B cell (primary cell): ENCODE results near the gene ARRB1. TPM values are rescaled to one million over a fixed set of nuclear protein-coding genes. Genes with fewer than 3 reads are reported as not detected.
"Not testable (repeated sequence)": the region's sequence is repeated elsewhere in the genome, so short reads cannot be mapped to it uniquely, and the experiment has no call there.

ENCODE experiments used
- ATAC-seq: fragments of 200-7000 bp; cut with Tn5 transposase; one replicate; pipeline ENCODE4 v1.10.0; 2021; ENCODE audit warnings: low read depth, mild to moderate bottlenecking, moderate number of reproducible peaks, moderate library complexity
- CTCF ChIA-PET: fragments of 350-600 bp; sonication (Branson Sonifier 250); formaldehyde crosslinking; loops from one replicate; lab custom pipeline; 2021; ENCODE audit warnings: antibody characterized with exemption, inconsistent platforms; lab: Charles Lee
- POLR2A ChIA-PET: fragments of 350-600 bp; sonication (Branson Sonifier 250); formaldehyde crosslinking; loops from one replicate; lab custom pipeline; 2021; ENCODE audit warnings: antibody characterized with exemption; lab: Charles Lee
- DNase-seq: peaks from one replicate; pipeline ENCODE4 v3.0.0; 2013
- H2AFZ ChIP-seq: 2 replicates; pipeline ENCODE4 v1.6.1; 2012; ENCODE audit warnings: mild to moderate bottlenecking, low read depth, low read length; ENCODE audit not compliant: insufficient read depth, poor library complexity, severe bottlenecking
- H3K27ac ChIP-seq, 2 donors: 1 replicate in 1 of 2; 2 replicates in 1 of 2; pipeline ENCODE4 v1.5.1; 2012 to 2013; ENCODE audit warnings: low read length in 2 of 2, mild to moderate bottlenecking in 2 of 2, moderate library complexity in 1 of 2
- H3K27me3 ChIP-seq, 4 experiments: fragments of 200-600 bp in 1 of 4; sonication (generic) in 1 of 4; replicated peaks in 1 of 4; 1 replicate in 2 of 4; 2 replicates in 2 of 4; pipeline versions ENCODE4 v1.6.1 to v1.7.0; 2013 to 2016; ENCODE audit warnings: low read length in 3 of 4, mild to moderate bottlenecking in 2 of 4, mixed read lengths in 1 of 4, moderate library complexity in 1 of 4; ENCODE audit not compliant: insufficient read depth in 4 of 4, control insufficient read depth in 3 of 4; ENCODE audit errors: control extremely low read depth in 1 of 4
- H3K36me3 ChIP-seq, 2 experiments: replicated peaks in 1 of 2; 1 replicate in 1 of 2; 2 replicates in 1 of 2; pipeline versions ENCODE4 v1.6.1 to v1.7.1; 2013; ENCODE audit warnings: low read length in 1 of 2; ENCODE audit not compliant: insufficient read depth in 2 of 2, control insufficient read depth in 1 of 2; ENCODE audit errors: control extremely low read depth in 1 of 2, extremely low read depth in 1 of 2
- H3K4me1 ChIP-seq, 2 donors: fragments of 200-600 bp in 1 of 2; sonication (generic) in 1 of 2; 1 replicate in 1 of 2; 2 replicates in 1 of 2; pipeline versions ENCODE4 v1.5.1 to v1.6.1; 2013 to 2017; ENCODE audit warnings: low read length in 2 of 2; ENCODE audit not compliant: control insufficient read depth in 2 of 2, insufficient read depth in 2 of 2
- H3K4me2 ChIP-seq: replicated peaks from 2 replicates; pipeline ENCODE3; 2012; ENCODE audit warnings: mild to moderate bottlenecking, low read depth, low read length; ENCODE audit not compliant: poor library complexity, severe bottlenecking
- H3K4me3 ChIP-seq, 5 experiments: fragments of 200-600 bp in 1 of 5; sonication (generic) in 1 of 5; 1 replicate in 3 of 5; 2 replicates in 2 of 5; pipeline versions ENCODE4 v1.5.1 to v1.7.0; 2011 to 2016; ENCODE audit warnings: low read length in 4 of 5, mild to moderate bottlenecking in 4 of 5, low read depth in 2 of 5, control low read depth in 1 of 5, moderate library complexity in 1 of 5; ENCODE audit not compliant: insufficient read depth in 1 of 5; ENCODE audit errors: control extremely low read depth in 1 of 5, extremely low read depth in 1 of 5
- H3K79me2 ChIP-seq: fragments of 200-600 bp; sonication (generic); one replicate; pipeline ENCODE4 v1.6.0; 2016; ENCODE audit warnings: low read length; ENCODE audit not compliant: control insufficient read depth, insufficient read depth
- H3K9ac ChIP-seq: fragments of 200-600 bp; sonication (generic); 2 replicates; pipeline ENCODE4 v1.6.1; 2017; ENCODE audit warnings: mild to moderate bottlenecking, low read length, moderate library complexity
- H3K9me3 ChIP-seq, 3 donors: one replicate each; pipeline versions ENCODE4 v1.6.1 to v1.7.1; 2013; ENCODE audit warnings: low read length in 2 of 3; ENCODE audit not compliant: control insufficient read depth in 2 of 3, insufficient read depth in 1 of 3; ENCODE audit errors: control extremely low read depth in 1 of 3
- H4K20me1 ChIP-seq: 2 replicates; pipeline ENCODE4 v1.6.0; 2012; ENCODE audit warnings: mild to moderate bottlenecking, low read length; ENCODE audit not compliant: insufficient read depth, control insufficient read depth, poor library complexity, severe bottlenecking
- H3K27ac Mint-ChIP-seq: one replicate; pipeline ENCODE4 v1.8.0; 2021; ENCODE audit warnings: mixed read lengths
- H3K27me3 Mint-ChIP-seq: one replicate; pipeline ENCODE4 v1.8.0; 2021; ENCODE audit warnings: mixed read lengths
- H3K4me1 Mint-ChIP-seq: one replicate; pipeline ENCODE4 v1.8.0; 2021; ENCODE audit warnings: mixed read lengths
- H3K4me3 Mint-ChIP-seq: one replicate; pipeline ENCODE4 v1.8.0; 2021; ENCODE audit warnings: mixed read lengths
- H3K9me3 Mint-ChIP-seq: one replicate; pipeline ENCODE4 v1.8.0; 2022; ENCODE audit warnings: mixed read lengths; ENCODE audit not compliant: insufficient read depth
- EZH2 ChIP-seq: IDR thresholded peaks from 2 replicates; pipeline ENCODE4 v1.6.1; 2012; ENCODE audit warnings: borderline replicate concordance, low read depth, mild to moderate bottlenecking, moderate library complexity, low read length; ENCODE audit not compliant: insufficient read depth, poor library complexity, severe bottlenecking
- WGBS: methylation state at CpG from one replicate; pipeline ENCODE4 v1.1.5; 2013; ENCODE audit warnings: missing lambda C conversion rate; ENCODE audit not compliant: insufficient coverage; 5-methylcytosine and 5-hydroxymethylcytosine counted together
- intact Hi-C: fragments of 100-400 bp; cut with micrococcal nuclease; formaldehyde crosslinking; loops from one replicate; pipeline ENCODE4 v1.10.0; 2022
- polyA plus RNA-seq: library from polyadenylated mRNA; depleted of rRNA; stranded (reverse); fragments of >200 nt; gene quantifications from 2 replicates; pipeline ENCODE4 v1.2.3, GENCODE V29; 2012
- total RNA-seq, 2 donors: library from RNA; stranded (reverse); fragments of 120-200 nt in 1 of 2; gene quantifications; 1 replicate in 1 of 2; 2 replicates in 1 of 2; pipeline versions ENCODE4 v1.2.3 to v1.2.4, GENCODE V29; 2013 to 2022
- TF ChIP-seq, protein P1 (sequence below): fragments of 200-600 bp; IDR thresholded peaks from one replicate; pipeline ENCODE4 v1.8.0; 2022; ENCODE audit warnings: antibody characterized with exemption, mild to moderate bottlenecking

ARRB1 gene
- total and polyA plus RNA-seq, 2 donors (not counting 1 experiment from before 2014, with no cell fraction given) = 1.0 to 1.9 TPM

DNA sequence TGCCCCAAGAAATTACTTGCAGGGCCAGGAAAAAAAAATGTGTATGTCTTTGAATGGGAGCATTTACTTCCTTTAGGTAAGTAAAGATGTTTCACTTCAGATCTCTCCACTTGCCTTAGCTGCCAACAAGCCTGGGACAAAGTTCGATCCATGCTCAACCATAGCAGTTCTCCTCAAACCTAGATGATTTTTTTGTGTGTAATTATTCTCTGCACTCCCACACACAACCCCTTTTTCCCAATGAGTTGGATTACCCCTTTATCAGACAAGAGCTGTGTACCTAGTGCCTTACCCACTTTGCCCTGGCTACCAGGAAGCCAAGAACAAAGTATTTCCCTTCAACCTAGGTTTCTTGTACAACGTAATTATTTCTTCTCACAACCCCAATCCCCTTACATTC is 75.3 kb downstream of the ARRB1 start:
- intact Hi-C loops = no loop called here
- H3K4me2 ChIP-seq = no peak overlapping the region
- H3K36me3 ChIP-seq = no peaks in the 10 kb centered on the region
- H3K4me3 ChIP-seq = no peak overlapping the region
- H3K27ac ChIP-seq = peak overlapping the region in 1 of 2 donors; percentile 1
- TF ChIP-seq, protein P1, sequence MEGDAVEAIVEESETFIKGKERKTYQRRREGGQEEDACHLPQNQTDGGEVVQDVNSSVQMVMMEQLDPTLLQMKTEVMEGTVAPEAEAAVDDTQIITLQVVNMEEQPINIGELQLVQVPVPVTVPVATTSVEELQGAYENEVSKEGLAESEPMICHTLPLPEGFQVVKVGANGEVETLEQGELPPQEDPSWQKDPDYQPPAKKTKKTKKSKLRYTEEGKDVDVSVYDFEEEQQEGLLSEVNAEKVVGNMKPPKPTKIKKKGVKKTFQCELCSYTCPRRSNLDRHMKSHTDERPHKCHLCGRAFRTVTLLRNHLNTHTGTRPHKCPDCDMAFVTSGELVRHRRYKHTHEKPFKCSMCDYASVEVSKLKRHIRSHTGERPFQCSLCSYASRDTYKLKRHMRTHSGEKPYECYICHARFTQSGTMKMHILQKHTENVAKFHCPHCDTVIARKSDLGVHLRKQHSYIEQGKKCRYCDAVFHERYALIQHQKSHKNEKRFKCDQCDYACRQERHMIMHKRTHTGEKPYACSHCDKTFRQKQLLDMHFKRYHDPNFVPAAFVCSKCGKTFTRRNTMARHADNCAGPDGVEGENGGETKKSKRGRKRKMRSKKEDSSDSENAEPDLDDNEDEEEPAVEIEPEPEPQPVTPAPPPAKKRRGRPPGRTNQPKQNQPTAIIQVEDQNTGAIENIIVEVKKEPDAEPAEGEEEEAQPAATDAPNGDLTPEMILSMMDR = no peak
- TF ChIP-seq EZH2 = no peak
- no peaks in the 10 kb centered on the region for H3K9me3 ChIP-seq
- Mint-ChIP-seq H3K4me1 (peaks cover 21% of the 10 kb centered on the region), H3K27me3 (peaks cover 6% of the 10 kb centered on the region), H3K4me3 (peak overlapping the region; percentile 6), H3K27ac (peak overlapping the region; percentile 66), H3K9me3 (no peaks in the 10 kb centered on the region)
- H2AFZ ChIP-seq = peak overlapping the region; percentile 63
- WGBS = no CpG with 5 or more reads among the region's 2 CpGs
- H3K27me3 ChIP-seq = no peaks in the 10 kb centered on the region
- ATAC-seq = no peak
- POLR2A ChIA-PET = no interaction called here
- peaks cover 16 to 18% of the 10 kb centered on the region in 2 donors for H3K4me1 ChIP-seq
- CTCF ChIA-PET = interaction anchor here (0.7 to 13.0 kb wide), 8 partner anchors 18 to 346 kb away, joined by 3 to 347 read pairs (median 5); partner anchors contain the start of gene RPS3
- peak overlapping the region; percentile 19 for H3K9ac ChIP-seq
- DNase-seq = no peak
- H4K20me1 ChIP-seq = no peaks in the 10 kb centered on the region
- H3K79me2 ChIP-seq = no peaks in the 10 kb centered on the region

DNA sequence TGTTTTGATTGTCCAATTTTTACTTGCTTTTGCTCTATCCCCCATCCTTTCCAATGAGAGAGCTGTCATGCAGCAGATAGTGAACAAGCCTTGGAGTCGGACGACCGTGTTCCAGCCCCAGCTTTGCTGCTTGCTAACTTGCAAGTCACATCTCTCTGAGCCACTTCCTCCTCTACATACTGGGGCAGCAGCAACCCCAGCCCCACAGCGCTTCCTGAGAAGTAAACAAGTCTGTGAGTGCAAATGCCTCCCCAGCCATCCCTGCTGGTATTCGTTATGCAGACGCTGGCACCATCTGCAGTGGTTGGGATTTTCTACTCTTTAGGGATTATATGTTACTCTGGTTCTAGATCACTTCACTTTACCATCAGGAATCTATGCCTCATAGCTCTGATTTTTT is 75.9 kb downstream of the ARRB1 start:
- H3K4me2 ChIP-seq = peak overlapping the region; percentile 69
- POLR2A ChIA-PET = no interaction called here
- CTCF ChIA-PET = interaction anchor here (0.8 to 13.0 kb wide), 8 partner anchors 11 to 133 kb away, joined by 3 to 347 read pairs (median 5); partner anchors contain the start of gene RPS3
- Mint-ChIP-seq H3K27me3 (peaks cover 2% of the 10 kb centered on the region), H3K4me1 (peaks cover 21% of the 10 kb centered on the region), H3K4me3 (peak overlapping the region; percentile 82), H3K9me3 (no peaks in the 10 kb centered on the region), H3K27ac (peak overlapping the region; percentile 93)
- peak overlapping the region; percentile 19 for H3K9ac ChIP-seq
- peak overlapping the region; percentile 63 for H2AFZ ChIP-seq
- peaks cover 16 to 18% of the 10 kb centered on the region in 2 donors for H3K4me1 ChIP-seq
- H3K27ac ChIP-seq = peak overlapping the region in 1 of 2 donors; percentile 1
- 3% methylated on average over 4 of the region's 6 CpGs for WGBS
- H3K36me3 ChIP-seq = no peaks in the 10 kb centered on the region
- peak; percentile 89 for ATAC-seq
- no peak for TF ChIP-seq EZH2
- TF ChIP-seq, protein P1 = no peak
- H3K79me2 ChIP-seq = no peaks in the 10 kb centered on the region
- H3K4me3 ChIP-seq = peak overlapping the region in 4 of 5 experiments; percentile 11 to 27 (median 23)
- no peaks in the 10 kb centered on the region for H4K20me1 ChIP-seq
- no peaks in the 10 kb centered on the region for H3K9me3 ChIP-seq
- peak; percentile 68 for DNase-seq
- H3K27me3 ChIP-seq = no peaks in the 10 kb centered on the region
- intact Hi-C loops = no loop called here

DNA sequence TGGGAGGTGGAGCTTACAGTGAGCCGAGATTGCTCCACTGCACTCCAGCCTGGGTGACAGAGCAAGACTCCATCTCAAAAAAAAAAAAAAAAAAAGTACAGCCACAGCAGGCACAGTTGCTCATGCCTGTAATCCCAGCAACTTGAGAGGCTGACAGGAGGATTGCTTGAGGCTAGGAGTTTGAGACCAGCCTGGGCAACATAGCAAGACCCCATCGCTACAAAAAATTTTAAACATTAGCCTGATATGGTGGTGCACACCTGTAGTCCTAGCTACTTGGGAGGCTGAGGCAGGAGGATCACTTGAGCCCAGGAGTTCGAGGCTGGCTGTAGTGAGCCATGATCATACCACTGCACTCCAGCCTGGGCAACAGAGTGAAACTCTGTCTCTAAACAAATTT is 76.7 kb downstream of the ARRB1 start:
- H3K27ac ChIP-seq, H4K20me1 ChIP-seq, ATAC-seq, H3K27me3 Mint-ChIP-seq, H2AFZ ChIP-seq, H3K27me3 ChIP-seq, intact Hi-C loops, H3K79me2 ChIP-seq, H3K4me3 Mint-ChIP-seq, H3K4me2 ChIP-seq, H3K9me3 ChIP-seq, H3K4me3 ChIP-seq, H3K27ac Mint-ChIP-seq, H3K9ac ChIP-seq, DNase-seq, H3K9me3 Mint-ChIP-seq, H3K36me3 ChIP-seq: not testable (repeated sequence)
- H3K4me1 Mint-ChIP-seq = peaks cover 21% of the 10 kb centered on the region
- no CpG with 5 or more reads among the region's 3 CpGs for WGBS
- peaks cover 16 to 18% of the 10 kb centered on the region in 2 donors for H3K4me1 ChIP-seq
- POLR2A ChIA-PET = interaction anchor here (0.6 kb wide), 1 partner anchor 113 kb away, joined by 3 read pairs; no protein-coding TSS in a partner anchor
- CTCF ChIA-PET = interaction anchor here (0.7 to 13.0 kb wide), 6 partner anchors 8 to 132 kb away, joined by 4 to 347 read pairs (median 4); no protein-coding TSS in a partner anchor
